ENCODE results near the gene CRACDL. TPM values are rescaled to one million over a fixed set of nuclear protein-coding genes. Genes with fewer than 3 reads are reported as not detected.
"Not testable (repeated sequence)": the region's sequence is repeated elsewhere in the genome, so short reads cannot be mapped to it uniquely, and the experiment has no call there.

Gene CRACDL
- polyA plus RNA-seq, 2 donors = 9.1 to 15.8 TPM

DNA sequence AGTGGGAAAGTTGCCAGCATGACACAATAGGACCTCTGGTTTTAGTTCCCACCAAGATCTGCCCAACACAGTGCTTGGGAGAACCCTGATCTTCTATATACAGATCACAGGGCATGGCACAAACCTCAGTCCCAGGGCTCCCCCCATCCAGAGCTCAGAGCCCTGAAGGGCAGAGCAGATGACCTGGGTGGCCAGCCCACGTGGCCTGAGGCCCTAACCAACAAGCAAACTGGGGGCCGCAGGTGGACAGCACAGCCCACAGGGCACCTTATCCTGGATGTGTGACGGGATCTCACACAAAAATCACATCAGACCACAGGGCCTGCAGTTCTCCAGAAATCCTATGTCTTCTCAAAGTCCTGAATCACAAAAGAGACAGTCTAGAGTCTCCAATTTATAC lies 34.7 kb downstream of the CRACDL start:
- H3K27me3 ChIP-seq (ENCODE audit: control insufficient read depth in 1 of 2, insufficient read depth in 2 of 2, low read length in 2 of 2) = no peaks in the 10 kb centered on the region
- H3K4me1 ChIP-seq (ENCODE audit: control insufficient read depth in 2 of 2, insufficient read depth in 2 of 2, low read length in 1 of 2) = no peaks in the 10 kb centered on the region
- H3K27ac ChIP-seq (ENCODE audit: low read depth in 2 of 2, low read length in 1 of 2) = no peak overlapping the region
- 92 to 94% methylated on average over 3 of the region's 3 CpGs for WGBS, 2 donors
- no peaks in the 10 kb centered on the region for H3K9me3 ChIP-seq (ENCODE audit: control insufficient read depth in 2 of 2, insufficient read depth in 1 of 2, low read depth in 1 of 2, low read length in 1 of 2)
- no peak overlapping the region for H3K4me3 ChIP-seq (ENCODE audit: low read depth in 1 of 2, low read length in 2 of 2)
- no peaks in the 10 kb centered on the region for H3K36me3 ChIP-seq (ENCODE audit: control insufficient read depth in 2 of 2, insufficient read depth in 2 of 2, low read length in 1 of 2)

DNA sequence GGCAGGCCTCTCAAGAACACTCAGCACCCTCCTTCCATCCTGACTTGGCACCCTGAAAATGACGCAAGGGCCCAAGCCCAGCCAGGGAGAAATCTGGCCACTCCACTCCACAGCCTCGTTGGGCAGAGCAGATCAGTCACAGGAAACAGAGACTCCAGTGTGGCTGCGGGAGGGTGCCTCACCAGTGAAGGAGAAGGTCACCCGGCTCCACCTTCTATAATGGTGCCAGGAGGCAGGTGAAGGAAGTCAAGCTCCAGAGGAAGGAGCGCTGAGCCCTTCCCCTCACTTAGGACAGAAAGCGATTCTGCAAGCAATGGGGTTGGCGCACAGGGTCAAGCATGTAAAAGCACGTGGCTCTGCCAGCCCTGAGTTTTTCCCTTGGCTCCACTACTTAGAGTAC lies 35.3 kb downstream of the CRACDL start:
- no peaks in the 10 kb centered on the region for H3K36me3 ChIP-seq (ENCODE audit: control insufficient read depth in 2 of 2, insufficient read depth in 2 of 2, low read length in 1 of 2)
- WGBS, 2 donors = 82 to 85% methylated on average over 8 of the region's 8 CpGs
- H3K27ac ChIP-seq (ENCODE audit: low read depth in 2 of 2, low read length in 1 of 2) = no peak overlapping the region

DNA sequence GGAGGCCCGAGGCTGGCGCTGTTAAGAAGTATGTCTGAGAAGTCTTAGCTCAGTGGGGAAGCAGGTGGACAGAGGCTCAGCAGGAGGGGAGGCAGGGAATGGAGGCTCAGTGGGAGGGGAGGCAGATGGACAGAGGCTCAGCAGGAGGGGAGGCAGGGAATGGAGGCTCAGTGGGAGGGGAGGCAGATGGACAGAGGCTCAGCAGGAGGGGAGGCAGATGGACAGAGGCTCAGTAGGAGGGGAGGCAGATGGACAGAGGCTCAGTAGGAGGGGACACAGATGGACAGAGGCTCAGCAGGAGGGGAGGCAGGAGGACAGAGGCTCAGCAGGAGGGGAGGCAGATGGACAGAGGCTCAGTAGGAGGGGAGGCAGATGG lies 36.3 kb downstream of the CRACDL start:
- H3K27me3 ChIP-seq (ENCODE audit: control insufficient read depth in 1 of 2, insufficient read depth in 2 of 2, low read length in 2 of 2); H3K4me3 ChIP-seq (ENCODE audit: low read depth in 1 of 2, low read length in 2 of 2); H3K4me1 ChIP-seq (ENCODE audit: control insufficient read depth in 2 of 2, insufficient read depth in 2 of 2, low read length in 1 of 2); H3K36me3 ChIP-seq (ENCODE audit: control insufficient read depth in 2 of 2, insufficient read depth in 2 of 2, low read length in 1 of 2); H3K27ac ChIP-seq (ENCODE audit: low read depth in 2 of 2, low read length in 1 of 2); H3K9me3 ChIP-seq (ENCODE audit: control insufficient read depth in 2 of 2, insufficient read depth in 1 of 2, low read depth in 1 of 2, low read length in 1 of 2): not testable (repeated sequence)
- WGBS, 2 donors = 85 to 100% methylated on average over 2 of the region's 2 CpGs

More for the DNA sequence above, 35.3 kb downstream of the CRACDL start:
- Histone ChIP-seq H3K27me3 (ENCODE audit: control insufficient read depth in 1 of 2, insufficient read depth in 2 of 2, low read length in 2 of 2) (no peaks in the 10 kb centered on the region), H3K4me3 (ENCODE audit: low read depth in 1 of 2, low read length in 2 of 2) (no peak overlapping the region), H3K9me3 (ENCODE audit: control insufficient read depth in 2 of 2, insufficient read depth in 1 of 2, low read depth in 1 of 2, low read length in 1 of 2) (no peaks in the 10 kb centered on the region), H3K4me1 (ENCODE audit: control insufficient read depth in 2 of 2, insufficient read depth in 2 of 2, low read length in 1 of 2) (no peaks in the 10 kb centered on the region)

DNA sequence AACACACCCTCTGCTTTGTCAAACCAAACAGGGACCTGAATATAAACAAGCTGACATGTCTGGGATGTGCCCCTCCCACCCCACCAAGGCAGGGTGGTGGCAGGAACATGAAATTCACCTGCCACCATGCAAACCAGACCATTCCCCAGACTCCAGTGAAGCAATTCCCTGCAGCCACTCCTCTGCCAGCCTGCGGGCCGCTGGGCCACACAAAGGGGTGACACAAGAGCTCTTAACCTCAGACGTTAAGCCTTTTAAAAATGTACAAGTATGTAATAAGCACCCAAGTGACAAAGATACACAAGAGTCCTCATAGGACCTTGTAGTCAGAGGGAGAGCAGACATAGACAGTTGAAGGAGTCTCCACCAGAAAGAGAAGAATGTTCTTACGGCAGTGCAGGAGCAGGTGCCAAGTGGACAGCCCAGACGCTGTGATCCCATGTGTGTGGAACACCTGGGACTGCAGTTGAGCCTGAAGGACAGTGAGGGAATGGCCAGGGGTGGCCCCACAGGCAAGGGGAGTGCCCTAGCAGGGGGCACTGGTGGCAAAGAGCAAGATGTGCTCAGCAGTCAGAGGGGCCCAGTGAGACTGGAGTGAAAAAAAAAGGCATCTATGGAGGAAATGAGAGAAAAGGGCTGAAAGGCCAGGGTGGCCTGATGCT lies 36.9 kb downstream of the CRACDL start:
- WGBS, 2 donors = 77 to 79% methylated on average over 5 of the region's 5 CpGs
- Histone ChIP-seq H3K9me3 (ENCODE audit: control insufficient read depth in 2 of 2, insufficient read depth in 1 of 2, low read depth in 1 of 2, low read length in 1 of 2) (no peaks in the 10 kb centered on the region), H3K27ac (ENCODE audit: low read depth in 2 of 2, low read length in 1 of 2) (no peak overlapping the region), H3K4me3 (ENCODE audit: low read depth in 1 of 2, low read length in 2 of 2) (no peak overlapping the region), H3K27me3 (ENCODE audit: control insufficient read depth in 1 of 2, insufficient read depth in 2 of 2, low read length in 2 of 2) (no peaks in the 10 kb centered on the region), H3K4me1 (ENCODE audit: control insufficient read depth in 2 of 2, insufficient read depth in 2 of 2, low read length in 1 of 2) (no peaks in the 10 kb centered on the region), H3K36me3 (ENCODE audit: control insufficient read depth in 2 of 2, insufficient read depth in 2 of 2, low read length in 1 of 2) (no peaks in the 10 kb centered on the region)

DNA sequence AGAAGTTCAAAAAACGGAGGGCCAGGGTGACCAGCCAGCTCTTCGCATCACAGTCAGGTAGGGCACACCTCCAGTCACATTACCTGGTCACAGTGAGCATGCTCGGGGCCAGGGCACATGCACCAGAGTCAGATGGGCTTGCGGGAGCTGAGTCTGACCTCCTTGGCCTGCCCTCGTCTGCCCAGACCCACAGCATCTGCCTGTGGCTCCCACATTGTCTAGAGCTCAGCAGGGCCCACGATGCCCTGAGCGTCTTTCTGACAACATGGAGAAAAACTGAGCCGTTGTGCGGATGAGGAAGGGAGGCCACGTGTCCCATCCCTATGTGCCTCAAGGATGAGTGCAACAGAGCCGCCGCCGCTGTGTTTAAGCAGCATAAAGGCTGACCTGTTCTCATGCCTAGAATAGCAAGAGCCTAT lies 37.6 kb downstream of the CRACDL start:
- WGBS, 2 donors = 90 to 93% methylated on average over 13 of the region's 13 CpGs
- H3K27me3 ChIP-seq (ENCODE audit: control insufficient read depth in 1 of 2, insufficient read depth in 2 of 2, low read length in 2 of 2) = no peaks in the 10 kb centered on the region
- no peaks in the 10 kb centered on the region for H3K36me3 ChIP-seq (ENCODE audit: control insufficient read depth in 2 of 2, insufficient read depth in 2 of 2, low read length in 1 of 2)
- no peaks in the 10 kb centered on the region for H3K4me1 ChIP-seq (ENCODE audit: control insufficient read depth in 2 of 2, insufficient read depth in 2 of 2, low read length in 1 of 2)
- no peaks in the 10 kb centered on the region for H3K9me3 ChIP-seq (ENCODE audit: control insufficient read depth in 2 of 2, insufficient read depth in 1 of 2, low read depth in 1 of 2, low read length in 1 of 2)
- no peak overlapping the region for H3K4me3 ChIP-seq (ENCODE audit: low read depth in 1 of 2, low read length in 2 of 2)
- H3K27ac ChIP-seq (ENCODE audit: low read depth in 2 of 2, low read length in 1 of 2) = no peak overlapping the region

DNA sequence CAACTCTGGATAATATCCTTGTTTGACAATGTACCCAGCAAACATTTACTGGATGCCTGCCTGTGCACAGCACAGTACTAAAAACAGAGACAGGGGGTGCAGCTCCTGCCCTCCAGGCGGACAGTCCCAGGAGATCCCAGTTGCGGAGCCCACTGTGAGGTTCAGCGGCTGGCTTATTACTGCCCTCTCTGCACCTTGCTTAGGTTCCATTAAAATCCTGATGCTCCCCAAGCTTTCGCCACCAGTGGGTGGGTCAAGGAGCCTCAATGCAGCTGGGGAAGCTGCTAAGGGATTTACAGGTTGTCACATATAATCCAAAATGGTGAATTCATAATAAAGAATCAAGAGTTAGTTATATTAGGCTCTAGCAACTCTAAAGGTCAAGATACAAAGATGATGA lies 38.3 kb downstream of the CRACDL start:
- Histone ChIP-seq H3K27ac (ENCODE audit: low read depth in 2 of 2, low read length in 1 of 2) (no peak overlapping the region), H3K27me3 (ENCODE audit: control insufficient read depth in 1 of 2, insufficient read depth in 2 of 2, low read length in 2 of 2) (no peaks in the 10 kb centered on the region), H3K9me3 (ENCODE audit: control insufficient read depth in 2 of 2, insufficient read depth in 1 of 2, low read depth in 1 of 2, low read length in 1 of 2) (peaks cover 0 to 2% of the 10 kb centered on the region in 2 donors), H3K4me1 (ENCODE audit: control insufficient read depth in 2 of 2, insufficient read depth in 2 of 2, low read length in 1 of 2) (no peaks in the 10 kb centered on the region), H3K36me3 (ENCODE audit: control insufficient read depth in 2 of 2, insufficient read depth in 2 of 2, low read length in 1 of 2) (no peaks in the 10 kb centered on the region), H3K4me3 (ENCODE audit: low read depth in 1 of 2, low read length in 2 of 2) (no peak overlapping the region)
- WGBS, 2 donors = 97% methylated on average over 4 of the region's 4 CpGs

DNA sequence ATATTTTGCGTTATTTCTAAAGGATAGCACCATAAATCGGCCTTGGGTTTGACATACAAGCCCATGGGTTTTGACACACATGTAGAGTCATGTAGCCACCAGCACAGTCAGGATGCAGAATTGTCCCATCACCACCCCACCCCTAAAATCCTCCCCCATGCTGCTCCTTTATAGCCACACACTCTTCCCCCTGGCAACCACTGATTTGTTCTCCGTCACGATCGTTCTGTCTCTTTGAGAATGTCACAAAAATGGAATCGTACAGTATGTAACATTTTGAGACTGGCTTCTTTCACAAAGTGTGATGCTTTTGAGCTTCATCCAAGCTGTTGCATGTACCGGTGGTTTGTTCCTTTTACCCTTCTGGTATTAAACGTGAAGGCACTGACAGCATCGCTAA lies 39.1 kb downstream of the CRACDL start:
- no peaks in the 10 kb centered on the region for H3K4me1 ChIP-seq (ENCODE audit: control insufficient read depth in 2 of 2, insufficient read depth in 2 of 2, low read length in 1 of 2)
- no peaks in the 10 kb centered on the region for H3K36me3 ChIP-seq (ENCODE audit: control insufficient read depth in 2 of 2, insufficient read depth in 2 of 2, low read length in 1 of 2)
- no peaks in the 10 kb centered on the region for H3K27me3 ChIP-seq (ENCODE audit: control insufficient read depth in 1 of 2, insufficient read depth in 2 of 2, low read length in 2 of 2)
- H3K9me3 ChIP-seq (ENCODE audit: control insufficient read depth in 2 of 2, insufficient read depth in 1 of 2, low read depth in 1 of 2, low read length in 1 of 2) = peaks cover 0 to 2% of the 10 kb centered on the region in 2 donors
- WGBS, 2 donors = 91 to 93% methylated on average over 9 of the region's 9 CpGs
- H3K4me3 ChIP-seq (ENCODE audit: low read depth in 1 of 2, low read length in 2 of 2) = no peak overlapping the region
- no peak overlapping the region for H3K27ac ChIP-seq (ENCODE audit: low read depth in 2 of 2, low read length in 1 of 2)

DNA sequence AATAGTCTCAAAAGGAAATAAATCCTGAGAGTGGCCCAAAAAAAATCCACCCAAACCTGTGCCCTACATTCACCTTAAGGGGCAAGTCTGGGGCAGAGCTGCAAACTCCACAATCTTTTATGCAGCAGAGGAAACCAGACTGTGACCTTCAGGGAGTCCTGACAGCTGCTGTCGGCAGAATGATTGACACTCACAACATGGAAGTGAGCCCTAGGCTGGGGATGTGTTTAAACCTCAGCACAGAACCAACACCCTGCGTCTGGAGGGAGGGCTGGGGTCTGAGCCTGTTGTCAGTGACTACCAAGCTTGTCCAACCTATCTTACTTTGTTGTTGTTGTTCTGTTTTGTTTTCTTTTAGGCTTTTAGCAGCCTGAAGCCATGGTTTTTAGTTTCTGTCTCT lies 39.6 kb downstream of the CRACDL start:
- Histone ChIP-seq H3K27ac (ENCODE audit: low read depth in 2 of 2, low read length in 1 of 2) (no peak overlapping the region), H3K27me3 (ENCODE audit: control insufficient read depth in 1 of 2, insufficient read depth in 2 of 2, low read length in 2 of 2) (no peaks in the 10 kb centered on the region), H3K4me1 (ENCODE audit: control insufficient read depth in 2 of 2, insufficient read depth in 2 of 2, low read length in 1 of 2) (no peaks in the 10 kb centered on the region), H3K4me3 (ENCODE audit: low read depth in 1 of 2, low read length in 2 of 2) (no peak overlapping the region), H3K9me3 (ENCODE audit: control insufficient read depth in 2 of 2, insufficient read depth in 1 of 2, low read depth in 1 of 2, low read length in 1 of 2) (peaks cover 0 to 2% of the 10 kb centered on the region in 2 donors), H3K36me3 (ENCODE audit: control insufficient read depth in 2 of 2, insufficient read depth in 2 of 2, low read length in 1 of 2) (no peaks in the 10 kb centered on the region)
- WGBS, 2 donors = 36 to 52% methylated on average over 2 of the region's 2 CpGs

DNA sequence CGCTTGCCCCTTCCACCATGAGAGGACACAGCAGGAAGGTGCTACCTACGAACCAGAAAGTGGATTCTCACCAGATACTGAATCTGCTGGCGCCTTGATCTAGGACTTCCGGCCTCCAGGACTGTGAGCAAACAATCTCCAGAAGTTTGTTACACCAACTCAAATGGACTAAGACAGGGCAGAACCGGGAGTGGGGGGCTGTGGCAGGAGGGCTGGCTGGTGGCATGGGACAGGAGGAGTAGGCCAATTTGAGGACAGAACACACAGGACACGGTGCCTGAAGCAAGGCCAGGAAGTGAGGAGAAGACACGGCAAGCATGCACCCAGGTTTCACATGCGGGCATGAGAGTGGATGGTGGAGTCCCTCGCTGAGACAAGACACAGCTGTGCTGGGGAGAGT lies 40.1 kb downstream of the CRACDL start:
- no peak overlapping the region for H3K4me3 ChIP-seq (ENCODE audit: low read depth in 1 of 2, low read length in 2 of 2)
- H3K36me3 ChIP-seq (ENCODE audit: control insufficient read depth in 2 of 2, insufficient read depth in 2 of 2, low read length in 1 of 2) = no peaks in the 10 kb centered on the region
- no peaks in the 10 kb centered on the region for H3K27me3 ChIP-seq (ENCODE audit: control insufficient read depth in 1 of 2, insufficient read depth in 2 of 2, low read length in 2 of 2)
- no peaks in the 10 kb centered on the region for H3K4me1 ChIP-seq (ENCODE audit: control insufficient read depth in 2 of 2, insufficient read depth in 2 of 2, low read length in 1 of 2)
- whole genome bisulfite sequencing, 2 donors = 78 to 89% methylated on average over 9 of the region's 9 CpGs
- no peak overlapping the region for H3K27ac ChIP-seq (ENCODE audit: low read depth in 2 of 2, low read length in 1 of 2)
- H3K9me3 ChIP-seq (ENCODE audit: control insufficient read depth in 2 of 2, insufficient read depth in 1 of 2, low read depth in 1 of 2, low read length in 1 of 2) = peaks cover 0 to 2% of the 10 kb centered on the region in 2 donors

DNA sequence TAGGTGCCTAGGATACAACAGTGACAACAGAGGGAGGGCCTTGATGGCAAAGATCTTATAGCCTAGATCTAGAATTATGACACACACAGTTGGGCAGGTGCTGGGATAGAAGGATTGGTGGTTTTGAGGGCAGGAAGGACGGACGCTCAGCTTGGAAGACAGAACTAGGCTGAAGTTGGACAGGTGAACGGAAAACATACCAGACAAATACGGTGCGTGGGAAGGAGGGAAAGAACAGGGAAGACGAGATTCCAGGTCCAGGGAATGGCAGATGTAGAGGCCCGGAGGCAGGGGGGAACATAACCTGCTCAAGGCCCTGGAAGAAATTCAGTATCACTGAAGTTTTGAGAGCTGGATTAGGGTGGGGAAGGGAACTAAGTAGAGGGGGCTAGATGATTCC lies 40.8 kb downstream of the CRACDL start:
- Histone ChIP-seq H3K36me3 (ENCODE audit: control insufficient read depth in 2 of 2, insufficient read depth in 2 of 2, low read length in 1 of 2) (no peaks in the 10 kb centered on the region), H3K27ac (ENCODE audit: low read depth in 2 of 2, low read length in 1 of 2) (no peak overlapping the region), H3K4me1 (ENCODE audit: control insufficient read depth in 2 of 2, insufficient read depth in 2 of 2, low read length in 1 of 2) (no peaks in the 10 kb centered on the region), H3K4me3 (ENCODE audit: low read depth in 1 of 2, low read length in 2 of 2) (no peak overlapping the region), H3K9me3 (ENCODE audit: control insufficient read depth in 2 of 2, insufficient read depth in 1 of 2, low read depth in 1 of 2, low read length in 1 of 2) (peaks cover 0 to 2% of the 10 kb centered on the region in 2 donors), H3K27me3 (ENCODE audit: control insufficient read depth in 1 of 2, insufficient read depth in 2 of 2, low read length in 2 of 2) (no peaks in the 10 kb centered on the region)
- WGBS, 2 donors = 92 to 93% methylated on average over 7 of the region's 7 CpGs

All from esophagus (tissue), 2 donors.